HCT116 (cell line): ENCODE results near the gene DHRS7B. TPM values are rescaled to one million over a fixed set of nuclear protein-coding genes. Genes with fewer than 3 reads are reported as not detected.

Experiments
- ATAC-seq: fragments of 200-7000 bp; cut with Tn5 transposase; 2 replicates; pipeline ENCODE4 v1.9.1; 2020; ENCODE audit warnings: mild to moderate bottlenecking, moderate library complexity
- BruUV-seq: library from RNA; stranded (reverse); fragments of 400-500 nt; replicated peaks from 2 replicates; lab custom pipeline; 2021; lab: Mats Ljungman, UMichigan
- CTCF ChIA-PET: fragments of 300-600 bp; sonication (Branson Sonifier 250); formaldehyde crosslinking; loops from one replicate; lab custom pipeline; 2021; ENCODE audit warnings: antibody characterized with exemption; lab: Charles Lee
- POLR2A ChIA-PET: fragments of 300-600, 350-600 bp; sonication (Branson Sonifier 250); formaldehyde crosslinking; loops from one replicate; lab custom pipeline; 2021; ENCODE audit warnings: antibody characterized with exemption; lab: Charles Lee
- RAD21 ChIA-PET, 2 experiments: fragments of 300-600 bp; sonication (Branson Sonifier 250); formaldehyde crosslinking; loops; one replicate each; lab custom pipeline; 2023; ENCODE audit warnings: low total read pairs in 2 of 2; ENCODE audit not compliant: uncharacterized antibody in 2 of 2, unreplicated experiment in 2 of 2, low non-redundant PET in 1 of 2; lab: Charles Lee
- DNase-seq: peaks from one replicate; pipeline ENCODE4 v3.0.0-alpha.2; 2010; ENCODE audit warnings: low read depth, low spot score
- H2AFZ ChIP-seq: fragments of 200-600 bp; shearing (Covaris generic), sonication (generic); 2 replicates; pipeline ENCODE4 v1.6.1; 2017; ENCODE audit warnings: low read depth, mixed run types, mixed read lengths, antibody characterized with exemption, low read length; ENCODE audit not compliant: poor library complexity, severe bottlenecking
- H3K27ac ChIP-seq: 2 replicates; pipeline ENCODE4 v1.5.1; 2012; ENCODE audit warnings: low read depth, low read length
- H3K27me3 ChIP-seq: fragments of 200-600 bp; sonication (generic); 2 replicates; pipeline ENCODE4 v1.6.1; 2016; ENCODE audit warnings: mixed run types, low read length, mixed read lengths; ENCODE audit not compliant: insufficient read depth
- H3K36me3 ChIP-seq, 2 experiments: fragments of 200-500 bp in 1 of 2; fragments of 200-600 bp in 1 of 2; sonication (Bioruptor generic) in 1 of 2; sonication (generic) in 1 of 2; 2 replicates each; pipeline versions ENCODE4 v1.5.1 to v1.6.1; 2014 to 2016; ENCODE audit warnings: low read length in 2 of 2, inconsistent platforms in 1 of 2, mixed read lengths in 1 of 2, mixed run types in 1 of 2; ENCODE audit not compliant: insufficient read depth in 2 of 2, control insufficient read depth in 1 of 2
- H3K4me1 ChIP-seq, 2 experiments: fragments of 200-600 bp in 1 of 2; sonication (generic) in 1 of 2; 2 replicates each; pipeline versions ENCODE4 v1.5.1 to v1.6.1; 2012 to 2017; ENCODE audit warnings: low read length in 2 of 2, inconsistent platforms in 1 of 2, mild to moderate bottlenecking in 1 of 2, mixed read lengths in 1 of 2, mixed run types in 1 of 2, moderate library complexity in 1 of 2; ENCODE audit not compliant: insufficient read depth in 2 of 2, control insufficient read depth in 1 of 2
- H3K4me2 ChIP-seq: fragments of 200-600 bp; sonication (generic); 2 replicates; pipeline ENCODE4 v1.6.1; 2017; ENCODE audit warnings: mixed run types, low read length, mixed read lengths
- H3K4me3 ChIP-seq, 2 experiments: fragments of 200-600 bp in 1 of 2; sonication (generic) in 1 of 2; replicated peaks in 1 of 2; 2 replicates each; pipeline ENCODE4 v1.5.1; 2011 to 2016; ENCODE audit warnings: low read length in 2 of 2, control low read depth in 1 of 2, low read depth in 1 of 2, mild to moderate bottlenecking in 1 of 2, mixed read lengths in 1 of 2, mixed run types in 1 of 2
- H3K79me2 ChIP-seq: fragments of 200-600 bp; sonication (generic); 2 replicates; pipeline ENCODE4 v1.6.1; 2017; ENCODE audit warnings: mild to moderate bottlenecking, mixed run types, low read length, moderate library complexity, mixed read lengths; ENCODE audit not compliant: insufficient read depth
- H3K9ac ChIP-seq: fragments of 200-600 bp; sonication (generic); 2 replicates; pipeline ENCODE4 v1.6.1; 2016; ENCODE audit warnings: low read length, mixed read lengths
- H3K9me2 ChIP-seq: fragments of 200-600 bp; sonication (generic), shearing (Covaris generic); 2 replicates; pipeline ENCODE4 v1.6.1; 2017; ENCODE audit warnings: mixed run types, mild to moderate bottlenecking, moderate library complexity; ENCODE audit not compliant: insufficient read depth
- H3K9me3 ChIP-seq, 2 experiments: fragments of 200-500 bp in 1 of 2; fragments of 200-600 bp in 1 of 2; sonication (Bioruptor generic) in 1 of 2; sonication (generic) in 1 of 2; 2 replicates each; pipeline ENCODE4 v1.6.1; 2014 to 2017; ENCODE audit warnings: low read length in 2 of 2, mixed read lengths in 2 of 2, inconsistent platforms in 1 of 2, low read depth in 1 of 2, mild to moderate bottlenecking in 1 of 2, mixed run types in 1 of 2, moderate library complexity in 1 of 2; ENCODE audit not compliant: control insufficient read depth in 1 of 2, insufficient read depth in 1 of 2
- H4K20me1 ChIP-seq: fragments of 200-600 bp; sonication (generic), shearing (Covaris generic); 2 replicates; pipeline ENCODE4 v1.6.1; 2017; ENCODE audit warnings: mixed run types, mild to moderate bottlenecking, moderate library complexity; ENCODE audit not compliant: insufficient read depth
- CBX3 ChIP-seq: IDR thresholded peaks from 2 replicates; pipeline ENCODE4 v1.6.1; 2012; ENCODE audit warnings: low read depth
- CEBPB ChIP-seq: IDR thresholded peaks from 2 replicates; pipeline ENCODE4 v1.6.1; 2012; ENCODE audit warnings: low read depth
- CTCF ChIP-seq, 3 experiments: fragments of 200-600 bp in 1 of 3; sonication (generic) in 1 of 3; IDR thresholded peaks in 2 of 3; conservative IDR thresholded peaks in 1 of 3; 2 replicates each; pipeline ENCODE4 v1.5.1; 2012 to 2017; ENCODE audit warnings: low read depth in 2 of 3, low read length in 2 of 3, antibody characterized with exemption in 1 of 3, borderline replicate concordance in 1 of 3, control low read depth in 1 of 3, mild to moderate bottlenecking in 1 of 3, mixed read lengths in 1 of 3, mixed run types in 1 of 3, moderate library complexity in 1 of 3; ENCODE audit not compliant: insufficient read depth in 1 of 3
- EGR1 ChIP-seq: IDR thresholded peaks from 2 replicates; pipeline ENCODE4 v1.6.1; 2012; ENCODE audit warnings: low read depth
- ELF1 ChIP-seq: IDR thresholded peaks from 2 replicates; pipeline ENCODE4 v1.6.1; 2012; ENCODE audit warnings: low read depth, borderline replicate concordance
- EZH2 ChIP-seq: fragments of 200-600 bp; sonication (generic); IDR thresholded peaks from 2 replicates; pipeline ENCODE4 v1.6.1; 2017; ENCODE audit warnings: antibody characterized with exemption, mixed run types
- EZH2phosphoT487 ChIP-seq: fragments of 200-600 bp; IDR thresholded peaks from 2 replicates; pipeline ENCODE4 v1.6.1; 2018; ENCODE audit warnings: antibody characterized with exemption, borderline replicate concordance
- JUND ChIP-seq: IDR thresholded peaks from 2 replicates; pipeline ENCODE4 v1.6.1; 2012
- POLR2A ChIP-seq: IDR thresholded peaks from 2 replicates; pipeline ENCODE4 v1.7.0; 2011; ENCODE audit warnings: borderline replicate concordance; ENCODE audit not compliant: insufficient read depth, insufficient read length; ENCODE audit errors: extremely low read depth
- POLR2AphosphoS5 ChIP-seq: IDR thresholded peaks from 2 replicates; pipeline ENCODE4 v1.6.1; 2011; ENCODE audit warnings: mild to moderate bottlenecking, low read depth, low read length, moderate library complexity
- RAD21 ChIP-seq: IDR thresholded peaks from 2 replicates; pipeline ENCODE4 v1.6.1; 2012; ENCODE audit warnings: low read depth, mild to moderate bottlenecking
- REST ChIP-seq: IDR thresholded peaks from 2 replicates; pipeline ENCODE4 v1.6.1; 2012; ENCODE audit warnings: low read depth
- SP1 ChIP-seq: IDR thresholded peaks from 2 replicates; pipeline ENCODE4 v1.6.1; 2012; ENCODE audit warnings: low read depth
- SRF ChIP-seq: IDR thresholded peaks from 2 replicates; pipeline ENCODE4 v1.6.1; 2012; ENCODE audit warnings: low read depth
- TCF7L2 ChIP-seq: IDR thresholded peaks from 2 replicates; pipeline ENCODE4 v1.7.0; 2011; ENCODE audit warnings: borderline replicate concordance, inconsistent platforms; ENCODE audit not compliant: insufficient read depth, insufficient read length; ENCODE audit errors: extremely low read depth
- YY1 ChIP-seq: IDR thresholded peaks from 2 replicates; pipeline ENCODE4 v1.6.1; 2011; ENCODE audit warnings: low read length, low read depth, moderate library complexity, mild to moderate bottlenecking; ENCODE audit not compliant: insufficient replicate concordance; ENCODE audit errors: extremely low read depth
- ZBTB33 ChIP-seq: IDR thresholded peaks from 2 replicates; pipeline ENCODE4 v1.6.1; 2011; ENCODE audit warnings: mild to moderate bottlenecking, low read length, moderate library complexity; ENCODE audit not compliant: insufficient replicate concordance; ENCODE audit errors: extremely low read depth
- ZFX ChIP-seq: fragments of 450-650 bp; IDR thresholded peaks from 2 replicates; pipeline ENCODE4 v1.6.1; 2017
- ZNF274 ChIP-seq: fragments of 200-500 bp; sonication (Bioruptor generic); IDR thresholded peaks from 2 replicates; pipeline ENCODE4 v1.6.1; 2014; ENCODE audit warnings: mild to moderate bottlenecking, low read depth, low read length, inconsistent platforms
- intact Hi-C: fragments of 100-400 bp; cut with micrococcal nuclease; formaldehyde crosslinking; loops from 2 replicates; pipeline ENCODE4 v1.10.0; 2022
- total RNA-seq: library from RNA; stranded (reverse); gene quantifications from one replicate; pipeline ENCODE4 v1.2.1, GENCODE V29; 2021; ENCODE audit not compliant: unreplicated experiment
- TF ChIP-seq, protein P1 (sequence below): IDR thresholded peaks from 2 replicates; pipeline ENCODE4 v1.6.1; 2012

Gene DHRS7B
- total RNA-seq, 1 experiment from 2014 or later = 19.6 TPM

GRCh38 chr17:21143695-21144094 lies 16.9 kb downstream of the DHRS7B start:
- Histone ChIP-seq H3K4me1 (no peaks in the 10 kb centered on the region; a peak in 1 of 4 replicates), H3K9me2 (no peaks in the 10 kb centered on the region)
- TF ChIP-seq ZFX = no peak
- no peak for TF ChIP-seq REST
- no peak for TF ChIP-seq SRF
- no peak for TF ChIP-seq SP1
- TF ChIP-seq CTCF (IDR thresholded peaks at IDR 0.05 in 2 of 3, conservative IDR thresholded peaks at IDR 0.05 in 1 of 3; ENCODE audit: borderline replicate concordance in 1 of 3, insufficient read depth in 1 of 3, low read depth in 2 of 3, low read length in 2 of 3) = no peak
- no peak for TF ChIP-seq POLR2A
- TF ChIP-seq EGR1 = no peak
- TF ChIP-seq, protein P1, sequence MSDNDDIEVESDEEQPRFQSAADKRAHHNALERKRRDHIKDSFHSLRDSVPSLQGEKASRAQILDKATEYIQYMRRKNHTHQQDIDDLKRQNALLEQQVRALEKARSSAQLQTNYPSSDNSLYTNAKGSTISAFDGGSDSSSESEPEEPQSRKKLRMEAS = no peak
- TF ChIP-seq TCF7L2 = no peak
- TF ChIP-seq EZH2 = no peak
- TF ChIP-seq YY1 = no peak
- no peak for TF ChIP-seq EZH2phosphoT487
- TF ChIP-seq CEBPB = no peak
- no peak for TF ChIP-seq JUND
- TF ChIP-seq POLR2AphosphoS5 = no peak
- TF ChIP-seq CBX3 = no peak
- no peak for TF ChIP-seq ZBTB33
- TF ChIP-seq ELF1 = no peak
- no peak for TF ChIP-seq ZNF274
- no peak for TF ChIP-seq RAD21
- TF ChIP-seq, all 23 proteins: peak for 0
- DNase-seq = no peak
- Histone ChIP-seq H3K36me3 (no peaks in the 10 kb centered on the region), H2AFZ (no peak overlapping the region), H3K4me2 (no peak overlapping the region), H3K9ac (no peak overlapping the region), H3K27ac (no peak overlapping the region), H3K27me3 (no peaks in the 10 kb centered on the region), H3K79me2 (peaks cover 11% of the 10 kb centered on the region; the same call in 1 of the 2 replicates), H3K4me3 (no peak overlapping the region), H4K20me1 (no peaks in the 10 kb centered on the region), H3K9me3 (0 out of 4 replicates have a peak, but pooled peaks cover 0 to 3% of the 10 kb centered on the region in 2 experiments)
- intact Hi-C loops = no loop called here
- ChIA-PET POLR2A (no interaction called here), RAD21 (no interaction called here), CTCF (no interaction called here)
- no peak for ATAC-seq
- BruUV-seq = no TSS peak
